ENCODE measurements around the gene DOCK1.

Gene DOCK1

DNA sequence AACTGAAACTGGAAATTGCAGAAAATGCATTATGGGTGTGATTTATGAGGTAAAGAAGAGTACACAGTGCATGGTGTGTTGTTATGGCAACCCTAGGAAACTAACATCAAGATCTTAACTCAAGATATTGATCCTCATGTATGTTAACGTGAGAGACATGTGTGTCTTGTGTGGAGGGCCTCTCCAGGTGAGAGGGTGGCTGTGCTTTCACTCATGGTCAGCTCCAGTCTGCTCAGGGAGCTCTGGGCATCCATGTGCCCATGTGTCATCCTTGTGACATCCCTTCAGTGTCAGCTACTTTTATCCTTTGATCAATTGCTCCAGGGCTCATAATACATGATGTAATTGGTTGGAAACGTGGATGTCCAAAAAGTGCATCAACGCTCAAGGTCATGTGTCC, 316.1 kb downstream of the DOCK1 start:
- DNase-seq (ENCODE audit: low read depth), result no peak

DNA sequence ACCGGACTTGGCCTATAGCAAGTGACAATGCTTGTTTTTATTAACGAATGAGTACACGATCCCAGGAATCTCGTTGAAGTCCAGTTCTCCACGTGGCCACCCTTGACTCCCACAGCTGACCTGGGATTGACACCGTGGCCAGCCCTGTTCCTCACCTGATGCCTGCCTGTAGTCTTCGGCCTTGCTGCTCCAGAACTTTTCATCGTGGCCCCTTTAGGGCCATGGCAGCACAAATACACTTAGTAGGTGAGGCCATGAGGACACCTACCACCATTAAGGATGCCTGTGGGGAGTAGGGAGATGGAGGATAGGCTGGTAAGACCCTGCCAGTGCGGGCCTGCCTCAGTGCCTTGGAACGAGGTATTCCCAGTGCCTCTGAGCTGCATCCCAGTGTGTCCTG, 321.8 kb downstream of the DOCK1 start:
- DNase-seq (ENCODE audit: low read depth), result no peak

DNA sequence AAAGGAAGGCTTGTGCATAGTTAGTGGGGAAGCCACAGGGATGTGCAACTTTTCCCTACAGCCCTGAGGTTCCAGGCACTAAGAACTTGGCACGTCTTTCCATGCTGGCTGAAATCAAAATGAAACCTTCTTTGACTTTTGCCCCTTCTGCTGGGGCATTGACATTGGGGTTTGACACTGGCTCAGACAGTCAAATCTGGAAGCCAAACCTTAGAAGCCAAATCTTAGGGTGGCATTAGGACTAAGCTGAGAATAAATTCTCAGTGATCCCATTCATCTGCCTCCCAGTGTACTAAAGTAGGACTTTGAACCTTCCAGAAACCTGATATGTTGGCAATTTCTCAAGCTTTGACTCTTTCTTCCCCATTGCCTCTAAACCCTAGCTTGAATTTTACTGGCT, 322.4 kb downstream of the DOCK1 start:
- no peak for DNase-seq (ENCODE audit: low read depth)

DNA sequence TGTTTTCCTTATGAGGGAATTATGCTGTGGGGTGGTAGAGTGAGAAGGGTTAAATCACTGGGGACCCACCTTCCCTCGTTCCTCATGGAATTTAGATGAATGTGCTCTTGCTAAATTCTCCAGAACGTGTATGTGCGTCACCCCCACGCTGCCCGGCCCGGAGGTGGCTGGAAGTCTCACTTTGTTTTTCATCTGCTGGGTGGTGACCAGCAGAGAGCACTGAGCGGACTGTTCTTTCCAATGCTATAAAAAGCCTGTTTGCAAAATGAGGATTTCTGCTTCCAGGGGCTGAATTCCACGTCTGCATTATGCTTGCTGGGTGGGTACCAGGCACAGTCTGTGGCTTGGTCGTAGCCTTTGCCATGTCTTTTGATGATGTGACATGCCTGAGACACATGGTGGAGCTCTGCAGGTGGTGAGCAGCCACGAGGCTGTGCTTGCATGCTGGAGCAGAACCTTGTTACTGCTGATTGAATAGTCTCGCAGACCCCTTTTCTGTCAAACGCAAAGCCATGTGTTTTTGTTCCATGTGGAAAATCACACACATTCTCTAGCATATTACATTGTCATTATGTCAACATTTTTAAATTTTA, 323.1 kb downstream of the DOCK1 start:
- DNase-seq (ENCODE audit: low read depth), result no peak

DNA sequence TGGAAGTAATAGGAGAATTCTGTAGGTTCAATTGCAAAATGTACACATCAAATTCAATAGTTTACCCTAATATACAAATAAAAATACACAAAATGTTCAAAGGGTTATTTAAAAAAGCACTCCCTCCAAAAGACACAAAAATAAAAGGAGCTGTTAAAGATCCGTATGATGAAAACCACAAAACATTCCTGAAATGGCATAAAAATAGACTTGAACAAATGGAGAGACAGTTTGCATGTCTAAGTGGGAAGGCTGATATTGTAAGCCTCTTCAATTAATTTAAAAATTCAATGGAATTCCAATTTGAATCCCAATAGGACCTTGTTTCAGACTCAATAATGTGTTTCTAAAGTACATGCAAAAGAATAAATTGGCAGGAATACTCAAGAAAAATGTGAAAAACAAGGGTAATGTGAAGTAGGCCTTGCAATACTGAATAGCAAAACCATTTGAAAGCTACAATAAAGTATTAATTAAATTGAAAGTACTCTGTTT, 329.1 kb downstream of the DOCK1 start:
- DNase-seq (ENCODE audit: low read depth), result no peak

DNA sequence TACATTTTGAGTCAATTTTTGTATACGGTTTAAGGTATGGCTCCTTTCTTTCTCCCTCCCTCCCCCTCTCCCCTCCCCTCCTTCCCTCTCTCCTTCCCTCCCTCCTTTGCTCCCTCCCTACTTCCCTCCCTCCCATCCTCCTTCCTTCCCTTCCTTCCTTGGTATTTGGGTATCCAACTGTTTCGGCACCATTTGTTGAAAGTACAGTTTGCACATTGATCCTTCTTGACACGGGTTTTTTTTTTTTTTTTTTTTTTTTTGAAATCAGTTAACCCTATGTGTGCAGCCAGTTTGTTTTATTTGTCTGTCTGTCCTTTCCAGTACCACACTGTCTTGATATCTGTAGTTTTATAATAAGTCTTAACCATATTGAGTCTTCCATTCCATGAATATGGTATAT, 331.0 kb downstream of the DOCK1 start:
- DNase-seq (ENCODE audit: low read depth), result no peak

DNA sequence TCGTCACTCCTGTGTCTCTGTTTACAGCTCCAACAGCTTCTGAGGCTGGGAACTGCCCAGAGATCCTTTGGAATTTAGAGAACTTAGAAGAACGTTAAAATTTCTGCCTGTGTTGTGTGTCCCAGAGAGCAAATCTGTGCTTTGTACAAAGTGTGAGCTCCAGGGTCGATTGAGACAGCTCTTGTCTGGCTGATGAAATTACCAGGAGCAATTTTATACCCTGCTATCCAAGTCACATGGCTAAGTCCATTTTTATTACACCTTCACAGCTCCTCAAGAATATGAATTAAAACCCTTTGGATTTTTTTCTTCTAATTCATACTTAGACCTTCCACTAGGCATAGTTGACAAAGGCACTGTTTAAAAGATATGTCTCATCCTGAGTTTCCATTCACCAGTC, 337.7 kb downstream of the DOCK1 start:
- DNase-seq (ENCODE audit: low read depth), result no peak

DNA sequence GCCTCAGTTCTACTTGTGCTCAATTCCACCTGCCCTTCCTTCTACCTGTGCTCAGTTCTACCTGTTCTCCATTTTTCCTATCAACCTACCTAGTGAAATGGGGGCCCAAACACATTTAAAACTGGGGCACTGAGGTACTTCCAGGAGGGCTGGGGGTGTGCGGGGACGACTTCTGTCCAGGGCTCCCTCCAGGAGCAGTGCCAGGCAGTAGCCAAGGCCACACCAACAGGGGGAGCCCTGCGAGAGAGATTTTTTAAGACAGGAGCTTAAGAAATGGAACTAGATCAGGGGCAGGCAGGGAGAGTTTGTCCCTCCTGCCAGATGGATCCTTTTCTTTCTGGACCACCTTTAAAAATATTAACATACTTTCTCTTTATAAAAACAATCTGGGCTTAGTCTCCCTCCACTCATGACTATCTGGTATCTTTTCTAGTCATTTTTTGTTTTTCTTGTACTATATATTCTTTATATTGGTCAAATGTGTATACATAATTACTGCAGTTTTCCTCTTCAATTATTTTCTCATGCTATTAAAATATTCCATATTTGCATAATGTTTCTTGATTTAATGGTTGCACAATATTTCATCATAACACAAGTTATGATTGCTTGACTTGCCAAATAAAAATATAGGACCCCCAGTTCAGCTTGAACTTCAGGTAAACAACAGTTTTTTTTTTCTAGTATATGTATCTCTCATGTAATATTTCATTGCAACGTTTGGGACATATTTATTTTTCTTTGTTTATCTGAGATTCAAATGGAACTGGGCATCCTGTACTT, 338.5 kb downstream of the DOCK1 start:
- DNase-seq (ENCODE audit: low read depth), result no peak

DNA sequence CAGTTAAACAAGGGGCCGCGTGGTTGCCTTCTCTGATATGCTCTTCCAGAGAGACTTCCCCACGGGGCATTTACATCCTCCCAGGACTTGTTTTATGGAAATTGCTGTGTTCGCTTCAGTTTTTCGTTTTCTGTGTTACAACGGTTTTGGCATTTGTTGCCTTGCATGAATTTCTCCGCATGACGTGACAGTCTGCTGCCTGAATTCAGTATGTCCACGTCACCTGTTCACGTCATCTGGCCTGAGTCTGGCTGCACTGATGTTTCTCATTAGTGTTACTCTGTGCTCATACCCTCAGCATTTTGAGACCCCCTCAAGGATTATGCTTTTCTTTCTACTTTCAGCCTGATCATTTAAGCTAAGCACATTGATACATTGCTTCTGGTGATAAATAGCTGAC, 340.2 kb downstream of the DOCK1 start:
- no peak for DNase-seq (ENCODE audit: low read depth)

DNA sequence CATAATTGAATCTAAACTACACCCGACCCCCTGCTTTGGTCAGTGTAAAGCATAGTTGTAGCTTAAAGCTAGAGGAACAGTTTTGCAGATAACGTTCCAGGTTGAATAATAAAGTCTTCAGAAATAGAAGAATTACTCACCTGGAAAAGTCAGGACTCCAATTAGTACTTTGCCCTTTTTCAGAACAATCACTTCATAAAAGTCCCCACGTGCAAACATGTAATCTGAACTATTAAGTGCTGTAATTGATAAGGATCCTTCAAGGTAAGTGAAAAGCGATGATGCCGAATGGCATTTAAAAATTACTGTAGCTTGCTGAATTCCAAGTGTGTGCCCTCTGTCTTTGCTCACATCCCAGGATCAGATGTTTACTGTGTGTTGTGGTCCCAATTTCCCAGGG, 344.8 kb downstream of the DOCK1 start:
- DNase-seq (ENCODE audit: low read depth), result no peak

DNA sequence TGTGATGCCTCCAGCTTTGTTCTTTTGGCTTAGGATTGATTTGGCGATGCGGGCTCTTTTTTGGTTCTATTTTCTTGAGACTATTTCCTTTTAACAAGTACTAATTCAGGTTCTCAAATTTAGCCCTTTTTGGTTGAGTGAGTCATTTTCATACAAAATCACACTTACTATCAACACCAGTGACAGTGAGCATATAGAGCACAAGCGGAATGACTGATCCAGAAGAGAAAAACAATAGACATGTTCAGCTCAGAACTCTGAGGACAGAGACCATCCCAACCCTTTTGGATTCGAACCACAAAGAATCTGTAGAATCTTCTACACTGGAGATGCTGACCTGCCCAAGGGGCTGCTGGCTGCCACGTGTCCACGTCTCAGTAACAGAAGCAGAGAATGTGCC, 347.6 kb downstream of the DOCK1 start:
- no peak for DNase-seq (ENCODE audit: low read depth)

DNA sequence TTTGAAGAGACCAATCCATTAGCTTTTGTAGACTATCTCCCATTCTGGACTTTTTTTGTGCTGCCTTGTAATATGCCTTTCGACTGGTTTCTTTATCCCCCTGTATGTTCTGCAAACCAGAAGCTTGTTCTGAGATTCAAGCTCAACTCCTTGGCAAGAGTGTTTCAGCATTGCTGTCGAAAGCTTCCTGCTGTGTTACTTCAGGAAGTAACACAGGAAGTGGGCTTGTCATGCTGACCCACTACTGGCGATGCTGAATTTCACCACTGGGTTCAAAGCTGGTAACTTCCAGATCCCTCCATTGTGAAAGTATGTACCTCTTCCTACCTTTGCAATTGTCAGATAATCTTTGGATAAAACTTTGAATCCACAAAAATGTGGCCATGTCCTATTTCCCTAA, 349.0 kb downstream of the DOCK1 start:
- DNase-seq (ENCODE audit: low read depth), result no peak

DNA sequence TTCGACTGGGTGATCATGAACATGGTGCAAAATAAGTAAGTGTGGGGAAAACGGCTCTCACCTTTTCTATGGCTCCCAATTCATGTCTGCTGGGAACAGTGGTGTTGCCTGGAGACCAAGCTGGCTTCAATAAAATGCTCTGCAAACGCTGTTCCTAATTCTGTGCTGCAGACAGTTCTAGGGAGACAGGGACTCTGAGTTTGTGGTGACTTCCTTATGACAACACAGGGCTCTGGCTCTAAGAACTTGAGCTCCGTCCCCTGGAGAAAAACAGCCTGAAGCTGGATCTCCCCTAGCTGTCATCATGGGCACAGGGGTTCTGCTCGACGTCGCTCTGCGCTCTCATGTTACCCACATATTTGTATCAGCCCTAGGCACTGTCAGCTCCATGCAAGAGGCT, 352.2 kb downstream of the DOCK1 start:
- no peak for DNase-seq (ENCODE audit: low read depth)

DNA sequence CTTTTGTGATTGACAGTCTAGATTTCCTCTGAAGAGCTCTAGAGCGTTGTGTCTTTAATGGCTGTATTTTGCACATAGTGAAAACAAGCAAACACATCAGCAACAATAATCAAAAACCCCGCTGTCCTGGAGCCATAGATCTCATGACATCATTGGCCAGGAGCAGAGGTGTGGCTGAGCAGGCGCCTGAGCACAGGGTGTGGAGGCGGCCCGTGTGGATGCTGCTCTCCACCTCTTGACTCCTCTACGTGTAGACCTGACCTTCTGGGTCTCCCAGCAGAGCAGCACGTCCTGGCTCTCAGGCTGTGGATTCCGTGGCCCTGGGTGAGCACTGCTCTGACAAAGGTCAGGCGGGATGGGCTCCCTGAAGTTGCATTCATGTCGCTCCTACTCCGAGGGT, 354.1 kb downstream of the DOCK1 start:
- DNase-seq (ENCODE audit: low read depth), result no peak

DNA sequence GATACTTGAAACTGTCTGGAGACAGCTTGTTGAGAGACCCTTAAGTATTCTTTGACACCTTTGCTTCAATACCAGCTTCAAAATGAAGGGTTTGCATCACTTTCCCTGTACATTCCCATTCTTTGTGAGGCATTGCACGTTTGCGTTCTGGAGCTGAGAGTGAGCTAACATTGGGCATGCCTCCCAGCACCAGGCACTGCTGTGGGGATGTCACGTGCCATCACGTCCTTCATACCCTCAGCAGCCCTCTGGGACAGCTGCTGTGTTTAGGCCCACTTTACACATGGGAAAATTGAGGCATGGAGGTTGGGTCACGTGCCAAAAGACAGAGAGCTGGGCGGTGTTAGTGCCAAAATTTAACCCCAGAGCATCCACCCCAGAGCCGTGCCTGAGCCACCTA, 357.4 kb downstream of the DOCK1 start:
- no peak for DNase-seq (ENCODE audit: low read depth)

DNA sequence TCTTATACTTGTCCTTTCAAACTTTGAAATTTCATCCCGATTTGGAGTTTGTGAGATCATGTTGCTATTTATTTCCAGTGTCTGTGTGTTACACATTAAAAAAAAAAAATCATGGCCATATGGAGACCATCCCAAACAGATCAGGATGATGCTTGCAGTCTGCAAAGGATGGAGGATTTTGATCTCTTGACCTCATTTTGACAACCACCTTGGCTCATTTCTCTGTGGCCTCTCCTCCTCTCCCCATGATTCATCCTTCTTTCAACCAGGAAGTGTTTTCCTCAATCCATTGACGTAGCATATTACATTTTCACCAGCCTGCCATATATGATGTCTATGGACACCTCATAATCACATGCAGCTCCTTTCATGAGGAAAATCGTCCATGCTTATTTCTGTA, 360.1 kb downstream of the DOCK1 start:
- no peak for DNase-seq (ENCODE audit: low read depth)

DNA sequence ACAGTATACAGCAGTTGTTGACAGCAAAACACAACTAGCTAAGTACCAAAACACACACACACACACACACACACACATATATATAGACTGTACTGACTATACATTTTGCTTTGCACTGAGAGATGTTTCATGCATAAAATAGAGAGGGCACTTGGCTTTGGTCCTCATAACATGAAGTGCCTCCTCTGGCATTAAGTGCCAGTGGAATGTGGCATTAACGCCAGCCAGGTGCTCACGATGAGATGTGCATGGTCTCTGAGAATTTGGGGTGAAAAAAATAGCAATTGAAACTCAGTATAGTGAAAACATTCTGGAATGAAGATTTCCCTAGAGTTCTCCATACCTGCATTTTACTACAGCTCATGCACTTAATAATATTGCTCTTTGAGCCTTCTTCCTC, 361.2 kb downstream of the DOCK1 start:
- DNase-seq (ENCODE audit: low read depth), result no peak

DNA sequence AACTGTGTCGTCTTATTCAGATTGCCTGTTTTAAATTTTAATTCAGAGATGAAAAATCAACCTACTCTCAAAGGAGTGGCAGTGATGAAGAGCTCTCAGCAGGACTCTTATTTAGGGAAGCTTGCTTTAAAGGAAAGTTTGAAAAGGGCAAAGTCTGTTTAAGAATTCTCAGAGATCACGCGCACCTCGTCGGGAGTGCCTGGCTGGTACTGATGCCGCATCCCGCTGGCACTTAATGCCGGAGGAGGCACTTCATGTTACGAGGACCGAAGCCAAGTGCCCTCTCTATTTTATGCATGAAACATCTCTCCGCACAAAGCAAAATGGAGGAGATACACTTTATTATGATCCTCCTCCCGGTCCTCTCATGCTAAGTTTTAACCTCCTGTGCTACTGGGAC, 362.2 kb downstream of the DOCK1 start:
- DNase-seq (ENCODE audit: low read depth), result no peak

DNA sequence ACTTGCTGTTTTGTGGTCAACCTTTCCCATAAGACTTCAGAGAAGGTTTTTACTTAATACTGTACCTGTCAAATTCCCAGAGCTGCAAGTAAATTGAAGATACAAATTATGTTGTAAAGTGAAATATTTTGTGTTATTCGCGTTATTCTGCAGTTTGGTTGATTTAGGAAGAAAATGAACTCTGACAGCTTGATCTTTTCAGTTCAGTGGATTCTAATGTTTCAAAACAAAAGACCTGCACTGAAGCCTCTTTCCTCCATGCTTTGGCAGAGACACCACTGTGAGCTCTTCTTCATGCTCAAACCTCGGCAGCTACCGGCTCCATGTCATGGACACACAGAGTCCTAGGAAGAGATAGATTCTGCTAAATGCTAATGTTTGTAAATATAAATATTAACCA, 366.8 kb downstream of the DOCK1 start:
- no peak for DNase-seq (ENCODE audit: low read depth)

DNA sequence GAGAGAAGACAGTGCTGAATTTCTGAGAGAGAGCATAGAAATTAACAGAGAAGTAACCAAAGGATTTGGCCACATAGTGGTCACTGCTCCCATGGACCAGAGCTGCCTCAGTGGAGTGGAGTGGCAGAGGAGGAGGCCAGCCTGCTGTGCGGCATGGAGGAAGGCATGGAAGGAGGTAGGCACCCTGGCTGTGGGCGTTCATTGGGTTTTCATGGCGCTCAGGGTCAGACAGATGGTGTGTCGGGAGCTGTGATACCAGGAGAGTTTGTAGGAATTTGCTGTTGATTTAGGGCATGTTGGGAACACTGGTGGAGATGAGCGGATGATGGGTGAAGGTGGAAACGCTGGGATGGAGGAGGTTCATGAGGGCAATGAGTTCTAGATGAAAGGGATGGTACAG, 370.0 kb downstream of the DOCK1 start:
- DNase-seq (ENCODE audit: low read depth), result no peak

DNA sequence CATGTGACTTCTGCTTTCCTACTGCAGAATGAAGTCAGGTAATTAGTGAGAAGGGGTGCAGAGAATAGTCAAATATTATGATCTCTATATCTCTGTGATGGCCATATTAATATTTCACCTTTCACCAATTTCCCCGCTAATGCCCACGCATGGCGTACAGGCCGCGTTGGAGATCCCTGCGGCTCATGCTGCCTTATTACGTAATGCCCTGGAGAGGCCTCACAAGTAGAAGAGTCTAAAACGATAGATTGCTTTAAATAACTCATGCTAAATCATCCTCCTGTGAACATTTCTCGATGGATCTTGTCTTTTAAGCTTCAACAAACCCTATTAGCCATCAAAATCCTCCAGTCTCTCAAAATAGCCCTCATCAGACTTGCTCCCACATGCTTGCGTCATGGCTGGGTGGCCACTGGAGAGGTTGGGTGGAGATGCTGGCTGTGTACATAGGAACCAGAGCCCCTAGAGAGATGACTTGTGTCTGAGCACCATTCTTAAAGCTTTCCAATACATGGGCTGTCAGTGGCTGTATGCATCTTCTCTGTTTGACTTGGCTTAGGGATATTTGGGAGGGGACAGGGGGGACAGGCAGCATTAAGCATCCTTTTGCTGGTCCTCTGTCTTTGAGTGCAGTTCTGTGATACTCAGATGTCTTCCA, 370.7 kb downstream of the DOCK1 start:
- DNase-seq (ENCODE audit: low read depth), result no peak

DNA sequence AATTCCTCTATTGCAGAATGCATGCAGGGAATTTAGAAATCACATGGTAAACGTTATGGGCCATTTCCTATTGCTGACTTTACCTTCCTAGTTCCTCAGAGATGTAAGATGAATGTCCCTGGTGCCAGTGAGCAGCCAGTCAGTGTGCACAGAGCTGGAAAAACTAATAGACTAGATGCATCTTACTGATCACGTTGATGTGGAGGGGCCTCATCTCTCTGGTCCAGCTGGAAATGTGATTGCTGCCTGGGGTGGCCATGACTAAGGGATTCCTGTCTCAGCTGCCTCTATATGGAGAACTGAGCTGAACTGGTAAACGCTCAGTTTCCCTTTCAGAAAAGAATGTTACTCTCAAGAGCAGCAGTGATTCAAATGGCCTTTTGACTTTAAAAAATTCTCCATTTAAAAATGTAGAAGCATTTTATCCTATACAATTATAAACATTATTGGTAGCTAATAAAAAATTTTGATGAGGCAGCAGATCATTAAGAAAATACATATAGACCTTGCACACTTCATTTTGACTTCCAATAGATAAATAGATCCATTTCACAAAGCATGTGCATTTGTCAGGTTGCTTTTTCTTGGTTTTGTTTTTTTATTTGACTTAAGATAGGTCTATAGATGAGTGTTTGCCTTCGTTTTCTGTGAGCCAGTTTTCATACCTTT, 371.7 kb downstream of the DOCK1 start:
- DNase-seq (ENCODE audit: low read depth), result no peak

DNA sequence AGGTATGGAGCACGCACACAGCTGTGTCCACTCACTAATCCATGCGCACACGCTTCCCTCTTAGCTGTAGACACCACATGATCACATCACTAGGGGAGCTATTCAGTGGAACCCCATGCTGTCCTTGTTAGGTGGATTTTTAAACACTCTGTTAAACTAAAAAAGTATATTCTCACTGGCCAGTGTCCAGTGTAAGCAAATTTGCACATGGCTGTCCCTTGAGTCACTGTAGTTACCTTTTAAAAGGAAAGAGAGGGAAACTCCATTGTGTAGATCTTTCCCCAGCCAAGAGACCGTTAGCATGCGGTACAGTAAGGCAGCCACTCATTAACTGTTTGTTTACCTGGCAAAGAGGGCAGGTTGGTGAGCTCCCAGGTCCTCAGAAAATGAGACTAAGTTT, 372.8 kb downstream of the DOCK1 start:
- DNase-seq (ENCODE audit: low read depth), result no peak
